MM.1S (cell line): ENCODE measurements around the gene AGER.

ENCODE experiments used
- EZH2 ChIP-seq: fragments of 300-600 bp; sonication (generic); optimal IDR thresholded peaks from 2 replicates; pipeline ENCODE3; 2017; ENCODE audit warnings: low read depth, mild to moderate bottlenecking, antibody characterized with exemption, low read length, mixed read lengths
- EZH2phosphoT487 ChIP-seq: fragments of 300-600 bp; sonication (generic); IDR thresholded peaks from 2 replicates; pipeline ENCODE4 v1.6.1; 2018; ENCODE audit warnings: antibody characterized with exemption, low read length
- TF ChIP-seq, protein P1 (sequence below): fragments of 300-600 bp; sonication (generic); IDR thresholded peaks from 2 replicates; pipeline ENCODE4 v1.5.1; 2016; ENCODE audit warnings: antibody characterized with exemption, low read length, mixed read lengths

DNA sequence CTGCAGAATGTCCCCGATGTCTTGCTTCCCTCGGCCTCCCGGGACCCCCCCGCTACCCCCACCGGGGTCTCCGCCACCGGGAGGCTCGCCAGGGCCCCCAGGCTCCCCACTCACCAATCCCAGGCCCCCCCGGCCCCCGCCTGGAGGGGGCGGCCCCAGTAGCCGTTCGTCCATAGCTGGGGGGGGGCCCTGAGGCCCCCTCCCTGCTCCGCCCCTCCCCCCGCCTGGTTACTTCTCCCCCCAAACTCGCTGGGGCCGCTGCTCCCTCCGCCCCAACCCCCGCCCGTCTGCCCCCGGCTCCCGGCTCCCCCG, 5.6 kb upstream of the AGER start:
- TF ChIP-seq EZH2phosphoT487 (no peak), EZH2 (no peak)
- TF ChIP-seq, protein P1, sequence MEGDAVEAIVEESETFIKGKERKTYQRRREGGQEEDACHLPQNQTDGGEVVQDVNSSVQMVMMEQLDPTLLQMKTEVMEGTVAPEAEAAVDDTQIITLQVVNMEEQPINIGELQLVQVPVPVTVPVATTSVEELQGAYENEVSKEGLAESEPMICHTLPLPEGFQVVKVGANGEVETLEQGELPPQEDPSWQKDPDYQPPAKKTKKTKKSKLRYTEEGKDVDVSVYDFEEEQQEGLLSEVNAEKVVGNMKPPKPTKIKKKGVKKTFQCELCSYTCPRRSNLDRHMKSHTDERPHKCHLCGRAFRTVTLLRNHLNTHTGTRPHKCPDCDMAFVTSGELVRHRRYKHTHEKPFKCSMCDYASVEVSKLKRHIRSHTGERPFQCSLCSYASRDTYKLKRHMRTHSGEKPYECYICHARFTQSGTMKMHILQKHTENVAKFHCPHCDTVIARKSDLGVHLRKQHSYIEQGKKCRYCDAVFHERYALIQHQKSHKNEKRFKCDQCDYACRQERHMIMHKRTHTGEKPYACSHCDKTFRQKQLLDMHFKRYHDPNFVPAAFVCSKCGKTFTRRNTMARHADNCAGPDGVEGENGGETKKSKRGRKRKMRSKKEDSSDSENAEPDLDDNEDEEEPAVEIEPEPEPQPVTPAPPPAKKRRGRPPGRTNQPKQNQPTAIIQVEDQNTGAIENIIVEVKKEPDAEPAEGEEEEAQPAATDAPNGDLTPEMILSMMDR = no peak
